Measurements from ENCODE around the gene ZNF638.
"Not testable (repeated sequence)": the region's sequence is repeated elsewhere in the genome, so short reads cannot be mapped to it uniquely, and the experiment has no call there.

The ZNF638 gene

DNA sequence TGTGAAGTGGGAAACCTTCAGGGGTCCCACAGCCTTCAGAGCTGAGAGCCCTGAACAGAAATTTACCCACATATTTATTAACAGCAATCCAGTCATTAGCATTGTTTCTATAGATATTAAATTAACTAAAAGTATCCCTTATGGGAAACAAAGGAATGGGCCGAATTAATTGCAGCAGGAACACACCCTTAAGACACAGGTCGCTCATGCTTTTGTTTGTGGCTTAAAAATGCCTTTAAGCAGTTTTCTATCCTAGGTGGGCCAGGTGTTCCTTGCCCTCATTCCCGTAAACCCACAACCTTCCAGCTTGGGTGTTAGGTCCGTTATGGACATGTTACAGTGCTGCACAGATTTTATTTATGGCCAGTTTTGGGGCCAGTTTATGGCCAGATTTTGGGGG is 13.7 kb upstream of the ZNF638 start:
- not testable (repeated sequence) for H3K4me1 Mint-ChIP-seq (ENCODE audit: low read depth); H3K27ac Mint-ChIP-seq; H3K27me3 Mint-ChIP-seq; H3K4me3 Mint-ChIP-seq
- H3K36me3 Mint-ChIP-seq (ENCODE audit: low read depth): peaks cover 29% of the 10 kb centered on the region
- peaks cover 29% of the 10 kb centered on the region for H3K9me3 Mint-ChIP-seq

DNA sequence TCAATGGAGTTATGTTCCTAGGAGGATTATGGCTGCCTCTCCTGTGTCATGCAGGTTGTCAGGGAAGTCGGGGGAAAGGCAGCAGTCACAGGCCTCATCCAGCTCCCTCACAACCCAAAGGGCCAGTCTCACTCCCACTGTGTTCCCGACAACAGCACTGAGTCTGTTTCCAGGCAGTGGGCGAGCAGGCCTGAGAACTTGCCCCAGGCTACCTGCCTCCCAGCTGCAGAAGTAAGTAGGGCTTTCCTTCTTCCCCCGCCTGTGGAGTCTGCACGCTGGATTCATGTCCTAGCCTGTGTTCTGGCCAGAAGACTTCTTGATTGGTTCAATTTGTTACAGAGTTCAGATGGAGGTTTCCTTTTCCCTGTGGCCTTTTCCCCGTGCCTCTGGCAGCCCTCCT is 8.2 kb upstream of the ZNF638 start:
- peaks cover 20% of the 10 kb centered on the region for H3K36me3 Mint-ChIP-seq (ENCODE audit: low read depth)
- no peak overlapping the region for H3K4me3 Mint-ChIP-seq
- peaks cover 8% of the 10 kb centered on the region for H3K27me3 Mint-ChIP-seq

DNA sequence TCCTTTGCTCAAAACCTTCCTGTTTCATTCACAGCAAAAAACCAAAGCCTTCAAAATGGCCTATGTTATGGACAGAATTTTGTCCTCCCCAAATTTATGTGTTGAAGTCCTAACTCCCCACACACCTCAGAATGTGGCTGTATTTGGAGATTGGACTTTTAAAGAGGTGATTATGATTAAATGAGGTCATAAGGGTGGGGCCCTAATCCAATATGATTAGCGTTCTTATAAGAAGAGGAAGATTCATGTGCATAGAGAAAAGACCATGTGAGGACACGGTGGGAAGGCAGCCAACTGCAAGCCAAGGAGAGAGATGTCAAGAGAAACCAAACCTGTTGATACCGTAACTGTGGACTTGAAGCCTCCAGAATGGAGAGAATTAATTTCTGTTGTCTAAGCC is 4.6 kb upstream of the ZNF638 start:
- peaks cover 7% of the 10 kb centered on the region for H3K36me3 Mint-ChIP-seq (ENCODE audit: low read depth)
- H3K4me3 Mint-ChIP-seq: no peak overlapping the region
- peaks cover 7% of the 10 kb centered on the region for H3K9me3 Mint-ChIP-seq
- H3K27ac Mint-ChIP-seq: no peak overlapping the region
- peaks cover 9% of the 10 kb centered on the region for H3K27me3 Mint-ChIP-seq
- H3K4me1 Mint-ChIP-seq (ENCODE audit: low read depth): peaks cover 4% of the 10 kb centered on the region

More for the DNA sequence above, 8.2 kb upstream of the ZNF638 start:
- H3K9me3 Mint-ChIP-seq: peaks cover 19% of the 10 kb centered on the region
- no peak overlapping the region for H3K27ac Mint-ChIP-seq
- H3K4me1 Mint-ChIP-seq (ENCODE audit: low read depth): no peaks in the 10 kb centered on the region

DNA sequence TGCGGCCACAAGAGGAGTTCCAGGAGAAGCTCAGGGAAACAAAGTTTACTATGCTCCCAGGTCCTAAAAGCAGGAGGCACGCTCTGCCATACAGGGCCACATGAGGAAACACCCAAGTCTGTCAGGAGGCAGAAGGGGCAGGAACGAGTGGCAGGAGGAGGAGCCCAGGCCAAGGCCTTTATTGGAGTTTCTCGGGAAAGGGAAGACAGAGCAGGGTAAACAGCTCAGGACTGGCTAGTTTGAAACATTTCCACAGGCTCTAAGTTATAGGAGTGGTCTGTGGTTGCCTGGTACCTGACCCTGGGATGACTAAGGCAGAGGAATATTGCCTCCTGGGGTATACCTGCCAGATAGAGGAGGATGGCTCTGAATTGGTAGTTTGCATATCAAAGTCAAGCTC is 3.7 kb upstream of the ZNF638 start:
- Mint-ChIP-seq H3K4me1 (ENCODE audit: low read depth) (peaks cover 9% of the 10 kb centered on the region), H3K27me3 (peaks cover 4% of the 10 kb centered on the region), H3K9me3 (no peaks in the 10 kb centered on the region), H3K27ac (no peak overlapping the region), H3K36me3 (ENCODE audit: low read depth) (no peaks in the 10 kb centered on the region), H3K4me3 (no peak overlapping the region)

DNA sequence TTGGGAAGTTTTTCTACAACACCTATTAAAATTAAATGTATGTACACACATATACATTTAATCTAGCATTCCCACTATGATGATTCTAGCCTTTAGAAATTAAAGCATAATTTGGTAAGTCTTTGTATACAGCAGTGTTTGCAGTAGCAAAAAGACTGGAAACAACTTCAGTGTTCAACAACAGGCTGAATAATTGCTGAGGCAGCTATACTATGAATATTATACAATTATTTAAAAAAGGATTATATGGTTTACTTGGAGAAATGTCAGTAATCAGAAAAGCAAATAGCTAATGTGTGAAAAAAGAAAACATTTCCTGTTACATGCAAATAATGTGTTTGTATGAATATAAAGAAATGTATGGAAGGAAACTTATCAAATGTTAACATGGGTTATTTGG is 1.4 kb upstream of the ZNF638 start:
- Mint-ChIP-seq H3K27me3 (peaks cover 4% of the 10 kb centered on the region), H3K36me3 (ENCODE audit: low read depth) (peaks cover 6% of the 10 kb centered on the region), H3K4me3 (no peak overlapping the region), H3K27ac (no peak overlapping the region), H3K9me3 (no peaks in the 10 kb centered on the region), H3K4me1 (ENCODE audit: low read depth) (peaks cover 28% of the 10 kb centered on the region)

DNA sequence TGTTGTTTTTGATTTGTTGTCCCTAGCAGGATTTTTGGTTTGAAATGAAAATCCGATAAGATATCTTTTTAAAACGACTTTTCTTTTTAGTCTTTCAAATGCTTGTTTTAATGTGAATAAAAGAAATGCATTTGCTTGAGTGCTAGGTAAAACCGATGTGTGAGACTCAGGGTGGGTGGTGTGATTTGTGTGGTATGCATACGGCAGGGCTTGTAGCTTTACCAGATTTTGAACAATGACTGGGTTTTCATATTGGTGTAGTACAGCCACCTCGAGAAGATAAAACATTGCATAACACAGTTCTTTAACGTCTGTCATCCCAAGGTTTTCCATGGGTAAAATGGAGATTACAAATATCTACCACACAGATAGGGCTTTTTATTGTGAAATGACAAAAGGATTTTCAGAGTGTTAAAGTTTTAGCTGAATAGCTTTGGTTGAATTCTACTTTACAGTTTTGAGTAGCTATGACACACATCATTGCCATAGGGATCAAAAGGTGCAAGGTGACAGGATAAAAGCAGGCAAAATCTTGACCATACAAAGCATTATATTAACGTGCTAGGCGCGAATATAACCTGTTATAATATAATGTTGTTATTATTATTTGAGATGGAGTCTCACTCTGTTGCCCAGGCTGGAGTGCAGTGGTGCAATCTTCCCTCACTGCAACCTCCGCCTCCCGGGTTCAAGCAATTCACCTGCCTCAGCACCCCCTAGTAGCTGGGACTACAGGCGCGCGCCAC is 824 bp upstream of the ZNF638 start:
- Mint-ChIP-seq H3K36me3 (ENCODE audit: low read depth) (peaks cover 9% of the 10 kb centered on the region), H3K9me3 (no peaks in the 10 kb centered on the region), H3K27ac (no peak overlapping the region), H3K4me3 (peak overlapping the region; percentile 98), H3K4me1 (ENCODE audit: low read depth) (peaks cover 32% of the 10 kb centered on the region), H3K27me3 (peaks cover 4% of the 10 kb centered on the region)

DNA sequence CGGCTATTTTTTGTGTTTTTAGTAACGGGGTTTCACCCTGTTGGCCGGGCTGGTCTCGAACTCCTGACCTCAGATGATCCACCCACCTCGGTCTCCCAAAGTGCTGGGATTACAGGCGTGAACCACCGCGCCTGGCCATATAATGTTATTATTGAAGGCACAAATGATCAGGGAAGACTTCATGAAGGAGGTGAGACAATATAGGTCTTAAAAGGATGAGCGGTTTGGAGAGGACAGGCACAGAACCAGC is 326 bp upstream of the ZNF638 start:
- Mint-ChIP-seq H3K27ac (peak overlapping the region; percentile 64), H3K4me3 (peak overlapping the region; percentile 98), H3K4me1 (ENCODE audit: low read depth) (peaks cover 37% of the 10 kb centered on the region), H3K36me3 (ENCODE audit: low read depth) (peaks cover 11% of the 10 kb centered on the region)
- not testable (repeated sequence) for H3K27me3 Mint-ChIP-seq, H3K9me3 Mint-ChIP-seq

DNA sequence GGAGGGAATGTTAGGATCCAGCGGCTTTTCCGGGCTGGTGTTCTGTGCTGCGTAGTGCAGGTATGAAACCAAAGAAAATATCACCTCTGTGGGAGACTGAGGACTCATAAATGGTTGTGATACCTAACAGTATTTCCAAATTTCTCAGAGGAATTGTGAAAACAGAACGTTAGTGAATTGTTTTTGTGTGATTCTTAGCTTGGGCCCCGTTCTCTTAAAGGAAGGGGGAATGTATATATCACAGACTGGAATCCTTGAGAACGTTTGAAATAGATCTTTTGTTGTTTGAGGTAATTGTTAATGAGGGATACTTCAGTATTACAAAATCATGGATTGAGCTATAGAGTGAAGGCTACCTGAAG is 834 bp downstream of the ZNF638 start:
- Mint-ChIP-seq H3K27me3 (peaks cover 4% of the 10 kb centered on the region), H3K9me3 (no peaks in the 10 kb centered on the region), H3K27ac (peak overlapping the region; percentile 97), H3K36me3 (ENCODE audit: low read depth) (peaks cover 11% of the 10 kb centered on the region), H3K4me1 (ENCODE audit: low read depth) (peaks cover 49% of the 10 kb centered on the region), H3K4me3 (peak overlapping the region; percentile 98)

DNA sequence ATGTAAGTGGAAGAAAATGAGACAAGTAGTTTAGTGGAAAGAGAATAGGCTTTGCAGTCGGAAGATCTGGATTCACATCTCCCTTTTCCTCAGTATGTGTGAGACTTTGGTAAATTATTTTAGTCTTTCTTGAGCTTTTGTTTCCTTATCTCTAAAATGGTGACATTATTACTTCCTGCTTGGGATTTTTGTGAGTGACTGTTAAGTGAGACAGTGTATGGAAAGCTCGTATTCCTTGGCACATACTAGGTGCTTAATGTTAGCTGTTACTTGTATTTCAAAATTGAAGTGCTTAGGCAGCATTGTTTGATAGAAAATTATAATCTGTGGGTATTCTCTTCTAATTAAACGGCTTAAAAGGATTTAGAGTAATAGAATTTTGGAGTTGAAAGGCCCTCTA is 2.0 kb downstream of the ZNF638 start:
- H3K36me3 Mint-ChIP-seq (ENCODE audit: low read depth): peaks cover 19% of the 10 kb centered on the region
- H3K4me1 Mint-ChIP-seq (ENCODE audit: low read depth): peaks cover 60% of the 10 kb centered on the region
- peak overlapping the region; percentile 98 for H3K4me3 Mint-ChIP-seq
- H3K9me3 Mint-ChIP-seq: no peaks in the 10 kb centered on the region
- H3K27ac Mint-ChIP-seq: no peak overlapping the region
- peaks cover 2% of the 10 kb centered on the region for H3K27me3 Mint-ChIP-seq

DNA sequence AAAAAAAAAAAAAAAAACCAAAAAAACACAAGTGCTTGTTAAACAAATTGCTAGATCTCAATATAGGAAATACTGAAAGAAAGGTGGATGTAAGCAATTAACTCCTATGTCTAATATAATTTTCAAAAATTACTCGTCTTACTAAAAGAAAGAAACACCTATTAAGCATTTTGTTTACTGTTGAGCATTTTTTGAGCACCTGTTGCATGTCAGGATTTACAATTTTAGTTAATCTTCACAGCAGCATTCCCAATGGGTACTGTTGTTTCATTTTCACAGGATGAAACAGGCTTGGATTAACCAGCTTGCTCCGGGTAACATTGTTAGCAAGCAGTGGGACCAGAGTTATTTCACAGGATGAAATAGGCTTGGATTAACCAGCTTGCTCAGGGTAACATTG is 4.8 kb downstream of the ZNF638 start:
- peaks cover 28% of the 10 kb centered on the region for H3K36me3 Mint-ChIP-seq (ENCODE audit: low read depth)
- no peaks in the 10 kb centered on the region for H3K9me3 Mint-ChIP-seq
- no peak overlapping the region for H3K4me3 Mint-ChIP-seq
- H3K4me1 Mint-ChIP-seq (ENCODE audit: low read depth): peaks cover 75% of the 10 kb centered on the region
- no peaks in the 10 kb centered on the region for H3K27me3 Mint-ChIP-seq
- no peak overlapping the region for H3K27ac Mint-ChIP-seq

DNA sequence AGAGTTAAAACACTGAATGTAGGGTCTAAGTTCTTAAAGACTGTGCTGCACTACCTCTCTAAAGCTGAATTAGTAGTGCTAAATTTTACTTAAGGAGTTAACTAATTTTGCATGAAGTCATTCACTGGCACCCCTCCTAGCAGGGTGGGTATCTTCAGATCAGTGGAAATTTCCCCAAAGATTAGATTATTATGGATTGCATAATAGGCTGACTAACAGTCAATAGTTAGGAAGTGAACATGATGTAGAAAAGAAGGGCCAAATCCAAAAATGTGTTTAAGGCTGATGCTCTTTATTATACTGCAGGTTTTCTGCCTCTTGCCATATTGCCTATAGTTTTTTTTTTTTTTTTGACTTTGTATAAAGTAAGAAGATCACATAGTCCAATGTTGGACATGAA is 5.2 kb downstream of the ZNF638 start:
- H3K27me3 Mint-ChIP-seq: no peaks in the 10 kb centered on the region
- no peak overlapping the region for H3K4me3 Mint-ChIP-seq
- no peaks in the 10 kb centered on the region for H3K9me3 Mint-ChIP-seq
- H3K27ac Mint-ChIP-seq: no peak overlapping the region
- peaks cover 28% of the 10 kb centered on the region for H3K36me3 Mint-ChIP-seq (ENCODE audit: low read depth)
- peaks cover 75% of the 10 kb centered on the region for H3K4me1 Mint-ChIP-seq (ENCODE audit: low read depth)

DNA sequence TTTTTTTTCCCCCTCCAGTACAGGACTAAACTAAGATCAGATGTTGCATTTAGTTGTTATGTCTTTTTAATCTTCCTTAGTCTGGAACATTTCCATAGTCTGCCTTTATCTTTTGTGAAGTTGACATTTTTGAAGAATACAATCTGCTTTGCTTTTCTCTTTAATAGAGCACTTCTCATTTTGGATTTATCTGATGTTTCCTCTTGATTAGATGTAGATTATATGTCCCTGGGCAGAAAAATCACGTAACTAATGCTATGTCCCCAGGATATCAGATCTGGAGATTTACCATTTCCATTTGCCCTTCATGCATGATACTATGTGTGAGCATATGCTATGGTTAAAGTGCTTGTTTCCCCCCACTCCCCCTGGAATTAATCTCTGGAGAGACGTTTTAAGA is 6.2 kb downstream of the ZNF638 start:
- Mint-ChIP-seq H3K27me3 (no peaks in the 10 kb centered on the region), H3K4me1 (ENCODE audit: low read depth) (peaks cover 70% of the 10 kb centered on the region), H3K4me3 (no peak overlapping the region), H3K27ac (no peak overlapping the region), H3K9me3 (no peaks in the 10 kb centered on the region), H3K36me3 (ENCODE audit: low read depth) (peaks cover 28% of the 10 kb centered on the region)

DNA sequence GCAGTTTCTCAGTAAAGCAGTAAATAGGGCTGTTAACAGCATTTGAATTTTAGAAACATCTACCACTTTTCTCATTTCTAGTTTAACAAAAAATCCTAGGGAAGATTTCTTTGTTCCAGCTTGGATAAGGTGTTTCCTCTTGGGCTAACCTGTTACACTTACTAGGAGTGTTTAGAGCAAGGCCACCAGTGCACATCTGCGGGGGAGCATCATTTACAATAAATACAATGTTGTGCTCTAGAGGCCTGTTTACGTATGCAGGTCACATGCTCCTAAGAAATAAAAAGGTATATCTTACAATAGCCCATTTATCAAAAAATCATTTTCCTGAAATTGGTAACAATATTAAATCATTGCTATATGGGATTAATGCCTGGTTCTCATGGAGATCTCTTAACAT is 8.1 kb downstream of the ZNF638 start:
- Mint-ChIP-seq H3K4me1 (ENCODE audit: low read depth) (peaks cover 53% of the 10 kb centered on the region), H3K27me3 (no peaks in the 10 kb centered on the region), H3K36me3 (ENCODE audit: low read depth) (peaks cover 28% of the 10 kb centered on the region), H3K9me3 (no peaks in the 10 kb centered on the region), H3K4me3 (no peak overlapping the region), H3K27ac (no peak overlapping the region)

DNA sequence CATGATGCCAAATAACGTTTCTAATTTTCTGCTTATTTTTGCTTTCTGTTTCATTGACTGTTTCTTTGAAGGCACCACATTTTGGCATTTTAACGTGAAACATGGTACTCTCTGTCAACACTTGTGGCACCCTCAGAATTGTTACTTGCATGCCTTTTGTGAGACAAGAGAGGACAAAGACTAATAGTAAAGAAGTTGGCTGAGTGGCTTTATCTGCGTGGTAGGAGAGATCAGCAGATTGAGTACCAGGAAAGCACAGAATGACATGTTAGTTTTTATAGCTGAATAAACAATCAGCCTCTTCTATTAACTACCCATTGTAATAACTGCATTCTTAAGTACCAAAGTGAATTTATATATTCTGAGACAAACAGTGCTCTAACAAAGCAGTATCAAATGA is 8.6 kb downstream of the ZNF638 start:
- Mint-ChIP-seq H3K27ac (peak overlapping the region; percentile 2), H3K4me1 (ENCODE audit: low read depth) (peaks cover 50% of the 10 kb centered on the region), H3K4me3 (no peak overlapping the region), H3K36me3 (ENCODE audit: low read depth) (peaks cover 28% of the 10 kb centered on the region), H3K27me3 (no peaks in the 10 kb centered on the region), H3K9me3 (no peaks in the 10 kb centered on the region)

DNA sequence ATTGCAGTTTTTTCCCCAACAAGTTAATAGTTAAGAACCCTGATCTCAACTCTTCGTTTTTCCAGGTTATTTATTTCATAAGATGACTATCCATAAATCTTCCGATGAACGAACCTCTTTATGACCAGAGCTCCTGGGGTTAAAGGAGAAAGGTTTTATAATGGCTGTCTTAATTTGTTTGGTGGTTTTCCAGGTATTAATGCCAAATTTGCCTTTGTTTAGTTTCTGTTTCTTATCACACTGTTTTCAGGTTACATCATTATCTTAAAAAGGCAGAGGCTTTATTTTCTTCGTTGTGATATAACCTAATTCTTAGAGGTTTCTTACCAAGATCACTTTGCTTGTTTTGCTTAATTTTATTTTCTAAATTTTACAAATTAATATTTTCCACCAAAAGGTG is 10.1 kb downstream of the ZNF638 start:
- Mint-ChIP-seq H3K27ac (no peak overlapping the region), H3K27me3 (no peaks in the 10 kb centered on the region), H3K4me1 (ENCODE audit: low read depth) (peaks cover 45% of the 10 kb centered on the region), H3K4me3 (no peak overlapping the region), H3K36me3 (ENCODE audit: low read depth) (peaks cover 32% of the 10 kb centered on the region), H3K9me3 (no peaks in the 10 kb centered on the region)

DNA sequence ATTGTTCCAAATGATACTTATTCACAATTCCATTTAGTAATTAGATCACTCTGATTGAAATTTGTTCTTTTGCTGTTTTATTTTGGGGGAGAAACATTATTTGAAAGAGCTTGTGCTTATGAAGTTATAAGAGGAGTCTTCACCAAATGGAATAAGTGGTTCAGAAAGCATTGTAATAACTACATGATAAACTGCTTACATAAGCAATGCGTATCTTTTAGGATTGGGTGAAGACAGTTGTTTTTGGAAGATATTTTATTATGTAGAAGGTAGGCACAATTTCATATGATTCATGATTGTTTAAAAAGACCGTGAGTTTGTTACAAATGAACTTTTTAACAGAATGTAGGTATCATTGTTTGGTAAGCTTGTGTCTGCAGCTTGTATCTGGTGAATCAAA is 14.5 kb downstream of the ZNF638 start:
- Mint-ChIP-seq H3K27me3 (no peaks in the 10 kb centered on the region), H3K27ac (no peak overlapping the region), H3K36me3 (ENCODE audit: low read depth) (peaks cover 51% of the 10 kb centered on the region), H3K4me1 (ENCODE audit: low read depth) (peaks cover 39% of the 10 kb centered on the region), H3K9me3 (no peaks in the 10 kb centered on the region), H3K4me3 (no peak overlapping the region)

All from stimulated activated naive CD8-positive, alpha-beta T cell treated with anti-CD3 and anti-CD28 coated beads, Interleukin-15, Interleukin-2, amounts not matched to agents 100 ng/mL and 50 ng/mL, for 24 hours (primary cell).